Measurements from ENCODE around the gene UBTF.
"Not testable (repeated sequence)": the region's sequence is repeated elsewhere in the genome, so short reads cannot be mapped to it uniquely, and the experiment has no call there.

Gene UBTF

DNA sequence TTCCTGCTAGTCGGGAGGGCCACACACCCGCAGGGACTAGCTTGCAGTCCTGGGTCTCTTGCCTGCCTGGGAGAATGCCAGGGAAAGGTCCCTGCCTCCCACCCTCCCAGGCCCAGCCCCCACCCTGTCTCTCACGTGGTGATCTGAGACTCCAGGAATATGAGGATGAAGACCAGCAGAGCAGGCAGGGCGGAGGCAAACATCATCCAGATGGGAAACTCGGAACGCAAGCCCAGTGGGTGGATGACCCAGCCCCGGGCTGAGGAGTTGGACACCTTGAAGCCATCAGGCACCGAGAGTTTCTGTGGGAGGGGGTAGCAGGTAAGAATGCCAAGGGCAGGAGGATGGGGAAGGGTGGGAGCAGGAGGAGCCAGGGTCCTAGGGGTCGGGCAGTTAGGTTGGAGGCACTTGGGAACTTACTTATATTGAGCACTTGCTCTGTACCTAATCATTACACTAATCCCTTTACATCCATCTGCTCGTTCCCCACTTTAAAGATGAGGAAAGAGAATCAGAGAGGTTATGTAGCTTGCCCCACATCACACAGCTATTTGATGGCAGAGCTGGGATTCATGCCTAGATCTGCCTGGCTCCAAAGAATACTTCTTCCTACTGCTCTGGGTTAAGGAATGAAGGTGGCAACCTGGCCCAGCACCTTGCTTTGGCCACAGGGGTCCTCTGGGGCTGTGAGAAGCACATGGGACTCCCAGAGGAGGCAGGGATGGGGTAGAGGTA lies 35.1 kb upstream of the UBTF start:
- Mint-ChIP-seq H3K4me1 (ENCODE audit: low read depth) (peaks cover under 1% of the 10 kb centered on the region), H3K27me3 (no peaks in the 10 kb centered on the region), H3K27ac (no peak overlapping the region), H3K4me3 (no peak overlapping the region), H3K9me3 (no peaks in the 10 kb centered on the region), H3K36me3 (ENCODE audit: low read depth) (no peaks in the 10 kb centered on the region)
- DNase-seq, result no peak

DNA sequence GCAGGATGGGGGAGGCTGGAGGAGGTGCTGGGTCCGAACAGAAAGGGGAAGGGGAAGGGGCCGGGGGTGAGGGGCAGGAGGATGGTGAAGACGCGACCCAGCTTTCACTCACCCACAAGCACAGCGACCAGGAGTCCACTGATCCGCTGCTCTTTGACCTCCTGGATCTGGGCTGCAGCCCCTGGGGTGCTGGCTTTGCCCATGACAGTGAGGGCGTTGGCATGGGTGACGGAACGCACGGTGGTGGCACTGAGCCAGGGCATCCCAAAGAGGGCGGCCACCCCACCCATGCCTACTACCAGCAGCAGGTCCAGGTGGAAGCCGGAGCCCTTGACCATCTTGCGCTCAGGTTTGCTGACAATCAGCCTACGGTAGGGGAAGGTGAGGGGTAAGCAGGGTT lies 33.5 kb upstream of the UBTF start:
- H3K4me3 Mint-ChIP-seq, result no peak overlapping the region
- peaks cover 11% of the 10 kb centered on the region for H3K4me1 Mint-ChIP-seq (ENCODE audit: low read depth)
- H3K27me3 Mint-ChIP-seq, result no peaks in the 10 kb centered on the region
- no peaks in the 10 kb centered on the region for H3K36me3 Mint-ChIP-seq (ENCODE audit: low read depth)
- DNase-seq, result no peak
- no peak overlapping the region for H3K27ac Mint-ChIP-seq
- H3K9me3 Mint-ChIP-seq, result no peaks in the 10 kb centered on the region

DNA sequence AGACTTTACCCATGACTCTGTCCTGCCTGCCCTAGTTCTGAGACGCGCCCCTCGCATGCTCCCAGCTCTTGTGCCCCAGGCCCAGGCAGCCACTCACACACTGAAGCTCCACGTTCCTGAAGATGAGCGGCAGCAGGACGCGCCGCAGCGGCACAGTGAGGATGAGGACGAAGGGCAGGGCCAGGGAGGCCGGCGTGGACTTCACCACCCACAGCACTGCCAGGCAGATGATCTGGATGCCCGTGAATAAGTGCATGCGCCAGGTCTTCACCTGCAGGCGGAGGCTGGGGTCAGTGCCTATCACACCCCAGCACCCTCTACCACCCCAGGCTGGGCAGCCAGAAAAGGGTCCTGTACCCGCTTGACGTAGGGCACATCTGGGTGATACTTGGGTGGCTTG lies 31.6 kb upstream of the UBTF start:
- H3K27me3 Mint-ChIP-seq, result no peaks in the 10 kb centered on the region

DNA sequence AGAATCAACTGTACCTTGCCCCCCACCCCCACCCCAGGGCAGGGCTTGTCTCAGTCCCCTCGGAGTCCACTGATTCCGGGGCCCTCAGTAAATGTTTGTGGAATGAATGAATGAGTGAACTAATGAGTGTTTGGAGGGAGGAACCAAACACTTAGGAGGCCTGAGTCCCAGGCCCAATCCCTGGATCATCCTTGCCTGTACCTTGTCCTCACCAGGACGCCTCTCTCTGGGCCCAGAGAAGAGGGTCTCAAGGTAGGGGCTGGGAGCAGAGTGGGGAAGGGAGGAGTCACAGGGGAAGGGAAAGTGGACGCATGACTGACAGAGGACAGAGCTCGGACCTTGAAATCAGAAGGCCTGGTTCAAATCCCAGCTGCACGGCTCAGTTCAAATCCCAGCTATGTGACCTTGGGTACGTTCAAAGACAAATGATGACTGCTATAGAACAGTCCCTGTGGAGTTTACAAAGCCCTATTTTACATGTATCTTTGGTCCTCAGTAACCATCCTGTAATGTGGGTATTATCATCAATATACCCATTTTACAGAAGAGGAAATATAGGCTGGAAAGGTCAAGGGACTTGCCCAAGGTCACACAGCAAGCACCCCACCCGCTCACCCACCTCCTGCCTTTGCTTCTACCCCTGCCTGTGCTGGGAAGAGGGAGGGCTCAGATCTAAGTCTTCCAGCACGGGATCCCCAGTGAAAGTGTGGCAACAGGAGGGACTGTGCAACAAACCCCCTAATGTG lies 30.2 kb upstream of the UBTF start:
- Mint-ChIP-seq H3K4me1 (ENCODE audit: low read depth) (peaks cover 37% of the 10 kb centered on the region), H3K36me3 (ENCODE audit: low read depth) (no peaks in the 10 kb centered on the region), H3K27ac (no peak overlapping the region), H3K4me3 (no peak overlapping the region), H3K27me3 (no peaks in the 10 kb centered on the region), H3K9me3 (no peaks in the 10 kb centered on the region)
- DNase-seq, result no peak

More for the DNA sequence above, 31.6 kb upstream of the UBTF start:
- H3K27ac Mint-ChIP-seq, result no peak overlapping the region
- no peak for DNase-seq
- H3K4me3 Mint-ChIP-seq, result no peak overlapping the region
- no peaks in the 10 kb centered on the region for H3K9me3 Mint-ChIP-seq
- H3K36me3 Mint-ChIP-seq (ENCODE audit: low read depth), result no peaks in the 10 kb centered on the region
- peaks cover 29% of the 10 kb centered on the region for H3K4me1 Mint-ChIP-seq (ENCODE audit: low read depth)

DNA sequence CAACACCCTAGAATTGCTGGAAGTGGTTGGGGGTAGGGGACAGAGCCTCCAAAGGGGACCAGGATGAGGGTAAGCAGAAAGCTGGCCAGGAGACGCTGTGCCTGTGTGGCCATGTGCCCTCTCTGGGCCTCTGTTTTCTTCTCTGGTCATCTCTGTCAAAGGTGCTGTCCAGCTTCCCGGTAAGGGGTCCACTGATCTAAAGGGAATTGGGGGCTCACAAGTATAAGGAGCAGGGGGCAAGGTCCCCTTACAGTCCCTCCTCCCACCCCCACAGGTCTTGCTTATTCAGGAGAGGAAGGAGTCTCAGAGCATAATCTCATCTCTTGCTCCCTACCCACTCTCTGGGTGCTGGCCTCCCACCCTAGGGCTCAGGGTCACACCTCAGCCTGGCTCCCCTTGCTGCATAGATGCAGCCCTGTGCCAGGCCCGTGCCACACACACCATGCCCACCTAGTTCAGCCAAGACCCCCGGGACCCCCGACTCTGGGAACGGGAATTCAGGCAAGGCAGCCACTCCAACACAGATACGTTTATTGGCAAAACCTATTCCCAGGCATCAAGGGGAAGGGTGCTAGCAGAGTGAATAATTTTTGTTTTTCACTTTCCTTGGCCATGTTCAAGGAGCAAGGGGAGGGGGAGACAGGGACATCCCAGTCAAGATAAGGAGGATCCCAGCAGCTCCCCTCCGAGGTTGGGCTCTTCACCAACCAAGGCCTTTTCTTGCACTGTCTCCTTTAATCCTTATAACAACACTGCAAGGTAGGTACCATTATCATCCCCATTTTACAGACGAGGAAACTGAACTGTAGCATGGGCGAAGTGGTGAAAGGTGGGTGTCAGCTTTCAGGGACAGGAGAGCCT lies 28.6 kb upstream of the UBTF start:
- Mint-ChIP-seq H3K4me1 (ENCODE audit: low read depth) (peaks cover 39% of the 10 kb centered on the region), H3K27me3 (no peaks in the 10 kb centered on the region), H3K4me3 (no peak overlapping the region), H3K36me3 (ENCODE audit: low read depth) (no peaks in the 10 kb centered on the region), H3K9me3 (no peaks in the 10 kb centered on the region), H3K27ac (peak overlapping the region; percentile 66)
- DNase-seq, result no peak

DNA sequence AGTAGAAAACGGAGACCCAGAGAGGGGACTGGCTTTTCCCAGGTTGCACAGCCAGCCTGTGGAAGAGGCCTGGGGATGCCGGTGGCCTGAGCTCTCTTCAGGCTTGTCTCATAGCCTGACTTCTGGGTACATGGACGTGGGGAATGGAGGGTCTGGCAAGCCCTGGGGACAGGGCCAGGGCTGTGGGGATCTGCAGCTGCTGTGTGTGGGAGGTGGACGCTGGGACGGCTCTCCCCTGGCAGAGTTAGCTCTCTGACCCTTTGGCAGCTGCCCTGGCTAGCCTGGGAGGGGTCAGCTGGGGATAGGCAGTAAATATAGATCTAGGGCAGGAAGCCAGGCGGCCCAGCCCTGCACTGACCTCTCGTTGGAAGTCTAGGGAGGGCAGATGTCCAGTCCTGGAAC lies 28.0 kb upstream of the UBTF start:
- no peaks in the 10 kb centered on the region for H3K36me3 Mint-ChIP-seq (ENCODE audit: low read depth)
- no peaks in the 10 kb centered on the region for H3K9me3 Mint-ChIP-seq
- peak overlapping the region; percentile 66 for H3K27ac Mint-ChIP-seq
- peaks cover 39% of the 10 kb centered on the region for H3K4me1 Mint-ChIP-seq (ENCODE audit: low read depth)
- H3K27me3 Mint-ChIP-seq, result no peaks in the 10 kb centered on the region
- no peak overlapping the region for H3K4me3 Mint-ChIP-seq
- DNase-seq, result no peak

DNA sequence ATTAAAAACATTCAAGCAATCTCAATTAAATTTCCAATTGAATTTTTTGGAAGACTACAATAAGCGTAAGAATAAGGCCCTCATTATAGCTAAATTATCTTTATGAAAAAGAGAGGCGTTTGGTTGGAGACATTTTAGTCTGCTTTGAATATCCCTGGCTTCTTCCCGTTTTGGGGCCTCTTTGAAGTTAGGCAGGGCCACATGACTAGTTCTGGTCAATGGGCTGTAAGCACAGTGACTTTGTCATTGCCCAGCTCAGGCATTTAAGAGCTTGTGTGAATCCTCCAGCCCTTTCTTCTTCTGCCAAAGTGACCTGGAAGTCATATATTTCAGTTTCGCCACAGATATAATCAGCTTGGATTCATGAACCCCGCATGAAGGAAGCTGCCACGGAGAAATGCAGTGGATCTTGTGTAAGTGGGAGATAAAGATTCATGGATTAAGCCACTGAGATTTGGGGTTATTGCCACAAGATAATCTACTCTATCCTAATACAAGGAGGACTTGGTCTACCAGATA lies 21.7 kb upstream of the UBTF start:
- Mint-ChIP-seq H3K36me3 (ENCODE audit: low read depth) (no peaks in the 10 kb centered on the region), H3K4me1 (ENCODE audit: low read depth) (peaks cover 11% of the 10 kb centered on the region), H3K27me3 (no peaks in the 10 kb centered on the region), H3K4me3 (no peak overlapping the region), H3K9me3 (no peaks in the 10 kb centered on the region), H3K27ac (no peak overlapping the region)
- no peak for DNase-seq

DNA sequence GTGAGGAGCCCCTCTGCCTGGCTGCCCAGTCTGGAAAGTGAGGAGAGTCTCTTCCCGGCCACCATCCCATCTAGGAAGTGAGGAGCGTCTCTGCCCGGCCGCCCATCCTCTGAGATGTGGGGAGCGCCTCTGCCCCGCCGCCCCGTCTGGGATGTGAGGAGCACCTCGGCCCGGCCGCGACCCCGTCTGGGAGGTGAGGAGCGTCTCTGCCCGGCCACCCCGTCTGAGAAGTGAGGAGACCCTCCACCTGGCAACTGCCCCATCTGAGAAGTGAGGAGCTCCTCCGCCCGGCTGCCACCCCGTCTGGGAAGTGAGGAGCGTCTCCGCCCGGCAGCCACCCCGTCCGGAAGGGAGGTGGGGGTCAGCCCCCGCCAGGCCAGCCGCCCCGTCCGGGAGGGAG lies 18.4 kb upstream of the UBTF start:
- H3K4me1 Mint-ChIP-seq (ENCODE audit: low read depth); H3K27me3 Mint-ChIP-seq; H3K27ac Mint-ChIP-seq; H3K4me3 Mint-ChIP-seq; H3K9me3 Mint-ChIP-seq; DNase-seq; H3K36me3 Mint-ChIP-seq (ENCODE audit: low read depth): not testable (repeated sequence)

DNA sequence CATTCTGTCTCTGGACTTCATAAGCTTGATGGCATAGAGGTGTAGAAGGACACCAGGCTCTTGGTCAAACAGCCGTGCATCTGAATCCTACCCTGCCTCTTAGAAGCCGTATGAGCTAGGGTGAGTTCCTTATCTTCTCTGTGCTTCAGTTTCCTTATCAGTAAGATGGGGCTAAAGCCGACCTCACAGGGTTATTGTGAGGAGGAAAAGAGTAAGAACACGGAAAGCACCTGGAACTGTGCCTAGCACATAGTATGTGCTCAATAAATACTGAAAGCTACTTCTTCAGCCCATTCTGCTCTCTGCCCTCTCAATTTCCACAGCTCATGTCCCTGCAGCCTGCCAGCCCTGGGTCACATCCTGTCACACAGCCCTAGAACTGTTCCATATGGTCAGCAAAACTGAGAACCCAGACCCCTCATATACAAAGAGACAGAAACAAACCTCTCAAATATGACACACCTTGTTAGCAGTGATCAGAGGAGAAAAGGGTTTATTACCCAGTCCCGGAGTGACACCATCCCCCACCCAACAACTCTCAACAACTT lies 17.0 kb upstream of the UBTF start:
- Mint-ChIP-seq H3K36me3 (ENCODE audit: low read depth) (no peaks in the 10 kb centered on the region), H3K27ac (no peak overlapping the region), H3K27me3 (no peaks in the 10 kb centered on the region), H3K4me3 (no peak overlapping the region), H3K9me3 (no peaks in the 10 kb centered on the region), H3K4me1 (ENCODE audit: low read depth) (peaks cover 6% of the 10 kb centered on the region)
- no peak for DNase-seq

DNA sequence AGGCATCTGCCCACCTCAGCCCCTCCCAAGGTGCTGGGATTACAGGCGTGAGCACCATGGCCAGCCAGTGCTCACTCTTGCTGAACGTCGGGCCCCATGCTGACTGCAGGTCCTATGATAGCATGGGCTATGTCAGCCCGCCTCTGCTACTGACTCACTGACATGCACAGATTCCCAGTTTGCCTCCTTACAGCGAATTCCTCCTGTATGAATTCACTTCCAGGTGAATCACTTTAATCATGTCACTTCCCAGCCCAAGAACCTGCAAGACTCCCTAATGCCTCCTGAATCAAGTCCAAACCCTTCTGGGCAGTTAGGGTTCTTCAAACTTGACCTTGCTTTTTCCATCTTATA lies 16.1 kb upstream of the UBTF start:
- Mint-ChIP-seq H3K4me1 (ENCODE audit: low read depth) (peaks cover 6% of the 10 kb centered on the region), H3K36me3 (ENCODE audit: low read depth) (no peaks in the 10 kb centered on the region), H3K4me3 (no peak overlapping the region), H3K27ac (no peak overlapping the region), H3K9me3 (no peaks in the 10 kb centered on the region), H3K27me3 (no peaks in the 10 kb centered on the region)
- DNase-seq, result no peak

DNA sequence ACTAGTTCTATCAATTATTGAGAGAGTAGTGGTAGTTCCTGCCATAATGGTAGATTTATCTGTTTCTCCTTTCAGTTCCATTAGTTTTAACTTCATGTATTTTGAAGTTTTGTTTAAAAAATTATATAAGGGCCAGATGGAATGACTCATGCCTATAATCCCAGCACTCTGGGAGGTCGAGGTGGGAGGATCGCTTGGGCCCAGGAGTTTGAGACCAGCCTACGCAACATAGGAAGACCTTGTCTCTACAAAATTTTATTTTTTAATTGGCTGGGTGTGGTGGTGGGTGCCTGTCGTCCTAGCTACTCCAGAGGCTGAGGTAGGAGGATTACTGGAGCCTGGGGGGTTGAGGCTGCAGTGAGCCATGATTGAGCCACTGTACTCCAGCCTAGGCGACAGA lies 14.1 kb upstream of the UBTF start:
- no peak for DNase-seq
- no peaks in the 10 kb centered on the region for H3K27me3 Mint-ChIP-seq
- H3K36me3 Mint-ChIP-seq (ENCODE audit: low read depth), result no peaks in the 10 kb centered on the region
- no peaks in the 10 kb centered on the region for H3K9me3 Mint-ChIP-seq
- no peak overlapping the region for H3K4me3 Mint-ChIP-seq
- no peak overlapping the region for H3K27ac Mint-ChIP-seq
- peaks cover 6% of the 10 kb centered on the region for H3K4me1 Mint-ChIP-seq (ENCODE audit: low read depth)

DNA sequence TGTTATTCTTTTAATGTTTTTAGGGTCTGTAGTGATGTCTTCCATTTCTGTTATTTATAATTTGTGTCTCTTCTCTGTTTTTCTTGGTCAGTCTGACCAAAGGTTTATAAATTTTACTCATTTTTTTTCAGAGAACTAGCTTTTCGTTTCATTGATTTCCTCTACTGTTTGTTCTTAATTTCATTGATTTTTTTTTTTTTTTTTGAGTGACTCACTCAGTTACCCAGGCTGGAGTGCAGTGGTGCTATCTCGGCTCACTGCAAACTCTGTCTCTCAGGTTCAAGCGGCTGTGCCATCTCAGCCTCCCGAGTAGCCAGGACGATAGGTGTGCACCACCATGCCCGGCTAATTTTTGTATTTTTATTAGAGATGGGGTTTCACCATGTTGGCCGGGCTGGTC lies 12.6 kb upstream of the UBTF start:
- no peaks in the 10 kb centered on the region for H3K27me3 Mint-ChIP-seq
- no peaks in the 10 kb centered on the region for H3K9me3 Mint-ChIP-seq
- H3K27ac Mint-ChIP-seq, result no peak overlapping the region
- H3K4me3 Mint-ChIP-seq, result no peak overlapping the region
- no peak for DNase-seq
- no peaks in the 10 kb centered on the region for H3K36me3 Mint-ChIP-seq (ENCODE audit: low read depth)
- peaks cover 6% of the 10 kb centered on the region for H3K4me1 Mint-ChIP-seq (ENCODE audit: low read depth)

DNA sequence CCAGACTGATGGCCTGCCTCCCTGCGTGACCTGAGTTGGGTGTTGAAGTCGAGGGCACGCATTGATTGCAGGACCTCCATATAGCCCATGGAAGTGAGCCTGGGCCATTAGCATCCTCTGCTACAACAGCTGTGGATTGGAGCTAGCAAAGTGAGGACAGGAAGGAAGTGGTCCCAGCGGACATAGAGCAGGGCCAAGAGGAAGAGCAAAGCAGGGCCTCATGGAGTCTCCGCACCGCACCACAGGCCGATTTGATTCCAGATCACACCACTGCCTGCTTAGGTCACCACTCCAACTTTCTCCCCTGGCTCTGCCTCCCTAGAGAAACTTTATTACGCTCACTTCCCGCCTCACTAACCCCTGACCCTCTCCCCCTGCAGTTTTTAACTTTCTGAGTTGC lies 10.7 kb upstream of the UBTF start:
- no peaks in the 10 kb centered on the region for H3K27me3 Mint-ChIP-seq
- H3K4me1 Mint-ChIP-seq (ENCODE audit: low read depth), result peaks cover 4% of the 10 kb centered on the region
- no peaks in the 10 kb centered on the region for H3K9me3 Mint-ChIP-seq
- no peak overlapping the region for H3K4me3 Mint-ChIP-seq
- H3K27ac Mint-ChIP-seq, result no peak overlapping the region
- H3K36me3 Mint-ChIP-seq (ENCODE audit: low read depth), result no peaks in the 10 kb centered on the region
- DNase-seq, result no peak

DNA sequence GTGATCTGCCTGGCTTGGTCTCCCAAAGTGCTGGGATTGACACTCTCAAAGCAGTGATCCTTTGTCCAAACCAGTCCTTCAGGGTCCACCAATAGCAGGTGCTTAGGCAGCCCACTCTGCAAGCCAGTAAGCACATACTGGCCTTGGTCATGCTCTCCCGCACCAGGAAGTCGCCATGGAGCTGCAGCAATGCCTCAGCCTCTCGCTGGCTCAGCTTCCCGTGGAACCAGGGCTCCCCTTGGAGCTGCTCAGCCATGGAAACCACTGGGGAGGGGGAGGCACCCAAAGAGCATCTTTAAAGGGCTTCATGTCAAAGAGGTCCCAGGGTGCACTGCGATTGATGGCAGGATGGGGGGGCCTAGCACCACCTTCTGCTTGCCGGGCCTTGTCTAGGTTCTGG lies 9.6 kb upstream of the UBTF start:
- no peaks in the 10 kb centered on the region for H3K36me3 Mint-ChIP-seq (ENCODE audit: low read depth)
- H3K4me3 Mint-ChIP-seq, result no peak overlapping the region
- H3K27ac Mint-ChIP-seq, result no peak overlapping the region
- no peaks in the 10 kb centered on the region for H3K4me1 Mint-ChIP-seq (ENCODE audit: low read depth)
- H3K9me3 Mint-ChIP-seq, result no peaks in the 10 kb centered on the region
- no peaks in the 10 kb centered on the region for H3K27me3 Mint-ChIP-seq
- DNase-seq, result no peak

All from activated T-cell treated with anti-CD3 and anti-CD28 coated beads, Interleukin-2, amount 50 U/mL, for 24 hours (primary cell).